NCI-H1417 (cell line): ENCODE data around the gene UPF2.
"Not testable (repeated sequence)": the region's sequence is repeated elsewhere in the genome, so short reads cannot be mapped to it uniquely, and the experiment has no call there.

Source experiments
- DNase-seq, 3 experiments: peaks; one replicate each; lab custom pipeline; 2025; lab: John Stamatoyannopoulos, UW

Gene UPF2

DNA sequence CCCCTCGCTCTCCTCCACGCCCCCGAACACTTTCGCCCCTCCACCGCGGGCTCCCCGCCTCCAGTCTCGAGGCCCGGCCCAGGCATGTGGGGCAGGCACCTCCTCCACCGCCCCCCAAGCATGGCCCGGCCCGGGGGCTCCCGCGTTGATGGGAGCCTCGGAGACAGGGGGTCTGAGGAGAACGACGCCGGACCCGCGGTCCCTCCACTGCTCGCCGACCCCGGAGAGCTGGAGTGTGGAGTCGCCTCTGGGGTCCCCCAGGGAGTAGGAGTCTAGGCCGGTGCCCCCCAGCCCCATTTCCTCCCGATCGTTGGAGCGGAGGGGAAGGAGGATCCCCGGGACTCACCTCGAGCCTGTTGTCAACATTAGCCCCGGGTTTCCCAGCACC is 206 bp downstream of the UPF2 start:
- DNase-seq, result peak in 2 of 3 experiments; percentile 60 to 64

DNA sequence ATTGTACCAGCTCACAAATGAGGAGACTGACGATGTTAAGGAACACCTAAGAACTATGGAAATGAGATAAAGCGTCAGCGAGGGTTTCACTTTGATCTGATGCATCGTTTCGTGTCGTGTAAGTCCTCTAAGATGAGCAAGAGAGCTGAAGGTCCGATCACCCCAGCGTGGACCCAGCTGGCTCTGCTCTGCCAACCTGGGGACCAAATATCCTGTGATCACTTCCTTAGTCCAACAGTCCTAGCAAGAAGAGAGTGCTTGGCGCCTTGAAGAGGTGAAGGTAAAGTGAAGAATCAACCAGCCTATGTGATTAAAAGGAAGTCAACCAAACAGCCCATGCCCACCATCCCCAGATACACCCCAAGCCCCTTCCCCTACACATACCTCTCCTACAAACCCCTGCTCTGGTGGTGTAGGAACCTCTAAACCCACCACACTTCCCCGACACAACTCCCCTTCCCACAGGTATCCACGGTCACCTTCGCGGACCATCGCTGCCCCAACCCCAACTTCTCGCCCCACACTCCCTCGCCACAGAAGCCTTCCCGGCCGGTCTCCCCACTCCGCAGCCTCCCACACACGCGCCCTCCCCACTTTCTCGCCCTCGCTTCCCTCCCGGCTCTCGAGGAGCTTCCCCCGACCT is 722 bp downstream of the UPF2 start:
- peak in 1 of 3 experiments; percentile 32 for DNase-seq

DNA sequence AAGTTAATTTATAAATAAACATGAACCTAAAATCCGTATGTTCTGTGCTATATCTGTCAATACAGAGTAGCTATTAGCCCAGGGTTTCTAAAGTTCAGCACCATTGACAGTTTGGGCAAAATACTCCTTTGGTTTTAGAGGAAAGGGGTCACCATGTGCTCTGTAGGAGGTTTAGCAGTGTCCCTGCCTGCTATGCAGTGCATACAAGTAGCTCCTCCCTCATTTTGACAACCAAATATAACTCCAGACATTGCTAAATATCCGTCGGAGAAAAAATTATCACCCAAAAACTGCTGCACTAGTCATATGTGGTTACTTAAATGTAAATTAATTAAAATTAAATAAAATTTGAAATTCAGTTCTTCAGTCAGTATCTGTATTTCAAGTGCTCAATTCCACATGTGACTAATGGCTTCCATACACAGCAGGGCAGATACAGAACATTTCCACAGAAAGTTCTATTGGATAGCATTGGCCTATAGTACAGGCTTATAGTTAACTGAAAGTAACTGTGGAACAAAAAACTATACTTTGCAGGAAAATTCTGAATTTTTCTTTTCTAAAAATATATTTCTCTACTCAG is 6.4 kb downstream of the UPF2 start:
- DNase-seq, result no peak

DNA sequence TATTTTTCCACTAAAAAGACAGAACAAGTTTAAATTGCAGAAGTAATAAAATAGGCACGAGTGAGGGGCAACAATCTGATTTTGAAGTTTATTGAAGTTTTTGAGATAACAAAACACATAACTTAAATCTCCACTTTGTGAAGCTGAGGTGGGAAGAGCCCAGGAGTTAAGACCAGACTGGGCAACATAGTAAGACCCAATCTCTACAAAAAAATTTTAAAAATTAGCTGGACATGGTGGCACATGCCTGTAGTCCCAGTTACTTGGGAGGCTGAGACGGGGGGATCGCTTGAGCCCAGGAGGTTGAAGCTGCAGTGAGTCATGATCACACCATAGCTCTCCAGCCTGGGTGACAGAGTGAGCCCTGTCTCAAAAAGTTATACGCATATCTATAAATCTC is 11.2 kb downstream of the UPF2 start:
- no peak for DNase-seq

DNA sequence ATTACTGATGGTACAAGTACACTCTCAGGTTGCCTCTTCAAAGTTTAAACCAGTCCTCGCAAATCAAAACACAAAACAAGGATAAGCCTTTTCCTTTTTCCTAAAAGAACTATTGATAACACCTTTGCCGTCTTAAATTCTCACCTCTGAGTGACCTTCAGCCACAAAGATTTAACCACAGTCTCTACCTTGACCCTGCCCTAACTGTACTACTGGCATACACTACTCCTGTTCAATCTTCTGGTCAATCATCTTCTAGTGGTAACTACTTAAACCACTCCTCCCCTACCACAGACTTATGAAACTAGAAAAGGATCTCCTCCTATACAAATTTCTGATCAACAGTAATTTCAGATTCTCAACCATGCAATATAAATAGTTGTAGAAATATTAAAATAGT is 15.1 kb downstream of the UPF2 start:
- no peak for DNase-seq

DNA sequence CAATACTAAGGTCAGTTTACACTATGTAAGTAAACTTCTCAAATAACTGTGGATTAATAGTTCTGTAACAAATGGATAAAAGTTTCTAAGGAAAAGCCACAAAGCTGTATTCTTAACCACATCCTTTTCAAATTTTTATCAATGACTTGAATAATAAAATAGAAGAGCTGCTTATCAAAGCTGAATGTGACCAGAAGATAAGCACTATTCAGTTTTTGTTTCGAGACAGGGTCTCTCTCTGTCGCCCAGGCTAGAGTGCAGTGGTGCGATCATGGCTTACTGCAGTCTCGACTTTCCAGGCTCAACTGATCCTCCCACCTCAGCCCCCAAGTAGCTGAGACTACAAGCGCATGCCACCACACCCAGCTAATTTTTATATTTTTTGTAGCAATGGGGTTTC is 17.0 kb downstream of the UPF2 start:
- no peak for DNase-seq

DNA sequence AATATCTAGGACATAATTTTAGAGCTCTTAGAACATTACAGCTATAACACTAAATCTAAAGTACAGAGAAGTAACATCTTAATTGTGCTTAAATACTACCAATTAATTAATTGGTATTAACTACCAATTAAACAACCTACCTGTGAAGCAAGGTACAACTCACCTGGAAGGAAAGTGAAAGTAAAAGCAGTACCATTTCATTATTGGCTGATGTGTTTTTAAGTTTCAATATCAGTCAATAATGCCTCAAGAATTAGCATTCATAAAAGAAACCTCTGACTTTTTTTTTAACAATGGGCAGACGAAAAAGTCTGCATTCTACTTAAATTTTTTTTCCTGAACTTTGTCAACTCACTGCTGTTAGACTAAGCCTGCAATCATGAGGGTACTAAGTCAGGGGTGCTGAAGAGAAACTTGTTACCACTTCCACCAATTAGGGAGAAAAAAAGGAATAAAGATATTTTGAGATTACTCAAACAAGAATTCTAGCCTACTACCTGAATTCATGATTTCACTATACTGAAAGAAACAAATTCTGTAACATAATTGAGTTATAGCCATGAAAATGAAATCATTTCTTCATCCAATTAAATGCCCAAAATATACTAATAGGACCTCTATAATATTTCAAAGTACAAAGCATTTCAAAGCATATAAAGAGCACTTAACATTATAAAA is 19.9 kb downstream of the UPF2 start:
- DNase-seq, result no peak

DNA sequence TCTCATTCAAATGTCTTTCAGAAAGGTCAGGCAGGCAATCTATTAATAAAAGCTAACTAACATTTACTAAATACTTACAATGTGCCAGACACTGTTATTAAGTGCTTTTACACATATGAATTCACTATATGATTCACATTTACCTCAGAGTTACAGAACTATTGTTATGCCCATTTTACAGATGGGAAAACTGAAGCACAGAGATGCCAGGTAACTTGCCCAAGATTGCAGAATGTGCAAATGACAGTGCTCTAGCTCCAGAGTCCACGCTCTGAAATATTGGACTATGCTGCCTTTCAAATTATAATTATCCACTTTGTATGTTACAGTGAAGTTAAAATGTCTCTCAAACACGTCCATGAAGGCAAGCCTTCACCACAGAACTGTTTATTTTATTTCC is 22.0 kb downstream of the UPF2 start:
- no peak for DNase-seq

DNA sequence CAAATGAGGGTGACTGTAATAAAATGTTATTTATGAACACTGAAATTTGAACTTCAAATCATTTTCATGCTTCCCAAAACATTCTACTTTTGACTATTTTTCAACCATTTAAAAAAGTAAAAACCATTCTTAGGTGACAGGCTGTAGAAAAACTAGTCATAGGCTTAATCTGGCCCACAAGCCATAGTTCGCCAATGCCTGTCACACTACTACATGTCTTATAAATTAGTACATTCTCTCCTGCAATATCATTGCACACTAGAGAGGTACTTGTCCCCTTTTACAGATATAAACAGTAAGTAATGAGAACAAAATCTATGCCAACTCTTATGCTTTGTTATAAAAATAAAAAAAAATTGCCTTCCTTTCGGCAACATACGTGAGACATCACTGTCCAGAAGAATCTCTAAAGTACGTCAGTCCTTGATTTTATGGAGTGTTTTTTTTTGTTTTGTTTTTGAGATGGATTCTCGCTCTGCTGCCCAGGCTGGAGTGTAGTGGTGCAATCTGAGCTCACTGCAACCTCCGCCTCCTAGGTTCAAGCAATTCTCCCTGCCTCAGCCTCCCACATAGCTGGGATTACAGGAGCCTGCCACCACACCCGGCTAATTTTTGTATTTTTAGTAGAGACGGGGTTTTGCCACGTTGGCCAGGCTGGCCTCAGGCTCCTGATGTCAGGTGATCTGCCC is 23.2 kb downstream of the UPF2 start:
- DNase-seq, result no peak

DNA sequence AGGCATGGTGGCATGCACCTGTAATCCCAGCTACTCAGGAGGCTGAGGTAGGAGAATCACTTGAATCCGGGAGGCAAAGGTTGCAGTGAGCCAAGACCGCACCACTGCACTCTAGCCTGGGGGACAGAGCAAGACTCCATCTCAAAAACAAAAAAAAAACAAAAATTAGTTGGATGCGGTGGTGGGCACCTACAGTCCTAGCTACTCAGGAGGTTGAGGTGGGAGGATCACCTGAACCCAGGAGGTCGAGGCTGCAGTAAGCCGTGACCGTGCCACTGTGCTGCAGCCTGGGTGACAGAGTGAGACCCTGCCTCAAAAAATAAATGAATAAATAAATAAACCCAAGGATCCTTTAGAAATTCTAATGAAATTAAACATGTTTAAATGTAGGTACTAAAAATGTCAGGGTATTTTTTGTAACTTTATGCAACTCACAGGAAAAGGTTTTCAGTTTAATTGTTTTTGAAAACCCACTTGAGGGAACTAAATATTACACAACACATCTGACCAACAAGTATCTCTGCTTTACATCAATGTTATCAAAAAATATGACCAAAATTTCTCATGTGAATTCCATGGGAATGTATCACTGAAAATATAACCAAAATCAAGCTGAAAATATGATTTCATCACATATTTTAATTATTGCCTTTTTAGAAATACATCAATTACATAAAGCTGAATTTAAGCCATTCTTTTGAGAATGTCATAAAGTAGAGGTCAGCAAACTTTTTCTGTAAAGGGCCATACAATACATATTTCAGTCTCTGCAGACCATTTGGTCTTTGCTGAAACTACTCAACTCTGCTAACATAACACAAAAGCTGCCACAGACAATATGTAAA is 23.9 kb downstream of the UPF2 start:
- DNase-seq, result no peak

DNA sequence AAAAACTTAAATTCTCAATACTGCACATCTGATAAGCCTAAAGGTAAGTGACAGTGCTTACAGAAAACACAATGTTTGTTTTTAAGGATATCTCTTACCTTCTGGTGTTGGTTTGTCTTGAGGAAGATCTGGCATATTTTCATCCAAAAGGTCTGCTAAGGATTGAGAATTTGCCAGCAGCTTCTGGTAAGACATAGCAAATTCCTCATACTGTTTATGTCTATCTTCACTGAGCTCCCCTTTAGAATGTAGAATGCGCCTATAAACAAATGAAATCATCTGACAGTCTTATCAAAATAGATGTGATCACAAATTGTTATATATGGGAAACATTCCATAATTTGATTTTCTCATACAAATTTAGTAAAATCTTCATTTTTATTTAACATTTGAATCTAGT is 28.7 kb downstream of the UPF2 start:
- DNase-seq, result no peak

DNA sequence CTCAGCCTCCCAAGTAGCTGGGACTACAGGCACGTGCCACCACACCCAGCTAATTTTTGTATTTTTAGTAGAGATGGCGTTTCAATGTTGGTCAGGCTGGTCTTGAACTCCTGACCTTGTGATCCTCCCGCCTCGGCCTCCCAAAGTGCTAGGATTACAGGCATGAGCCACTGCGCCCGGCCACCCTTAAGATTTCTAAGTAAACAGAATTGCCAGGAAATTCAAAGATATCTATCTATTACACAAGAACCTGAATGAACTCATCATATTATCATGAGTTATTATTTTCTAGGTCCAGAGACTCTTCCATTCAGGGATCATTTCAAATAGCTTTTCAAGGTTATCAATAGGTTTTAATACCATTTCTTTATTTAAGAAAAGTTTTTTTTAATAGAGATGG is 29.2 kb downstream of the UPF2 start:
- DNase-seq, result not testable (repeated sequence)

DNA sequence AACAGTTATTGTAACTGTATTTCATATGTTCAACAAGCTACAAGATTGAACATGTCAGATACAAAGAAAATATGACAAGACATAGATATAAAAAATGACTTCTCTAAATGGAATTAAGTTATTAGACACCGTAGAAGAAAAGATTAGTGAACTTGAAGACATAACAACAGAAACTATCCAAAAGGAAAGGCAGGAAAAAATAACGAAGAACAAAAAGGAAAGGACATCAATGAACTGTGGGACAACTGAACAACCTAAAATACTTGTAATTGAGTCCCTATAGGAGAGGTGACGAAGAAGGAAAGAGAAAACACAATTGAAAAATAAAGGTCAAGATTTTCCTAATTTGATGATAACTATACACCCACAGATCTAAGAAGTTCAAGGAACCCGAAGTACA is 32.3 kb downstream of the UPF2 start:
- DNase-seq, result no peak

DNA sequence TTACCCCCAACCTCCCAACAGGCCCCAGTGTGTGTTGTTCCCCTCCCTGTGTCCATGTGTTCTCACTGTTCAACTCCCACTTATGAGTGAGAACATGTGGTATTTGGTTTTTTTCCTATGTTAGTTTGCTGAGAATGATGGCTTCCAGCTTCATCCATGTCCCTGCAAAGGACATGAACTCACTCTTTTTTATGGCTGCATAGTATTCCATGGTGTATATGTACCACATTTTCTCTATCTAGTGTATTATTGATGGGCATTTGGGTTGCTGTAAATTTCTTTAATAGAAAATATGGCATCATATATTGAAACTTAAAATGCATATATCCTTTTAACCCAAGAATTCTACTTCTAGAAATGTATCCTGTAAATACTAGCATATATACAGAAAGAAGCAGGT is 33.8 kb downstream of the UPF2 start:
- DNase-seq, result not testable (repeated sequence)

DNA sequence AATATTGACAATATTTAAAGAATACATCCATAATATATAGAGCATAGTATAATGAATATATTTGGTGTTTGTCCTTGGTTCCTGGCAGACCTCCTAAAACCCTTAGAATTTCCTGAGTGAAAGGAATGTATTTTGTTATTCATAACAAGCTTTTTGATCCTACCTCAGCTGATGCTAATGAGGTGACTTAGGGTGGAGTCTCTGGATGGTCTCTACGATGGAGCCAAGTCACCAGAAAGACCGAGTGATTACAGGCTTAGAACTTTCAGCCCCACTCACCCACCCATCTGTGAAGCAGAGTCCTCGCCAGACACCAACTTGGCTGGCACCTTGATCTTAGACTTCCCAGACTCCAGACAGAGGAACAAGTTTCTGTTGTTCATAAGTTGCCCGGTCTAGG is 35.9 kb downstream of the UPF2 start:
- DNase-seq, result no peak

DNA sequence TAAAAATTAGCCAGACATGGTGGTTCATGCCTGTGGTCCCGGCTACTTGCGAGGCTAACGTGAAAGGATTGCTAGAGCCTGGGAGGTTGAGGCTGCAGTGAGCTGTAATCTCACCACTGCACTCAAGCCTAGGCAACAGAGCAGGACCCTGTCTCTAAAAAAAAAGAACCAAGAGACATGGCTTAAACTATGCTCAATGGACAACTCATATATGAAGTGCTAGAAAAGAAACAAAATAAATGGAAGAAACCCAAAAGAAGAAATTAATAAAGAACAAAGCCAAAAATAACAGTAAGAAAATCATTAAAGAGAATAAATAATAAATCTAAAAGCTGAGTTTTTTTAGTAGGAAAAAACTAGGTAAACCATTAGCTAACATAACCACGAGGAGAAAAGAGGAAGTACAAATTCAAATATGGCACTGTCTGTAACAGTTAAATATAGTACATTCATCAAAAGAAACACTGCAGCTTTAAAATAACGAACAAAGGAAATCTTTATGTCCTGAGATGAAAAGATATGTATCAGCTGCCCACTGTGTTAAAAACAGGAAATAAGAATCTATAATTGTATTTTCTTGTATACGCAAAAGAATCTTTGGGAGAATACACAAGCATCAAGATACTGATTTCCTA is 48.7 kb downstream of the UPF2 start:
- no peak for DNase-seq

DNA sequence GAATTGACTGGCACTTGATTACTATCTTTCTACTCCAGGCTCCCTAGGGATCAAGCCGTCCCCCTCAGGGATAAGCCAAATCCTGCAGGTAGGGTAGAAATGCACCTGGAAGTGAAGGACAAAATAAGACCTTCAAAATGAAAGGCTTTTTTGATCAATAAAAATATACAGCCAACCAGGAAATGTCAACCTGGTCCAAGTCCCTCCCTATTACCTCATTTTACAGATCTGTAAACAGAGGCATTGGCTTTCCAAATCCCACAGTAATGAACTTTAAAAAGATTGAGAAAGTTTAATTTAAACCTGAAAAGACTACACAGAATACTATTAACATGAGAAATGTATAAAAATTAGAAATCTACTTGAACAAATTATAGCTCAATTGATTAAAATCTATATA is 53.7 kb downstream of the UPF2 start:
- no peak for DNase-seq

DNA sequence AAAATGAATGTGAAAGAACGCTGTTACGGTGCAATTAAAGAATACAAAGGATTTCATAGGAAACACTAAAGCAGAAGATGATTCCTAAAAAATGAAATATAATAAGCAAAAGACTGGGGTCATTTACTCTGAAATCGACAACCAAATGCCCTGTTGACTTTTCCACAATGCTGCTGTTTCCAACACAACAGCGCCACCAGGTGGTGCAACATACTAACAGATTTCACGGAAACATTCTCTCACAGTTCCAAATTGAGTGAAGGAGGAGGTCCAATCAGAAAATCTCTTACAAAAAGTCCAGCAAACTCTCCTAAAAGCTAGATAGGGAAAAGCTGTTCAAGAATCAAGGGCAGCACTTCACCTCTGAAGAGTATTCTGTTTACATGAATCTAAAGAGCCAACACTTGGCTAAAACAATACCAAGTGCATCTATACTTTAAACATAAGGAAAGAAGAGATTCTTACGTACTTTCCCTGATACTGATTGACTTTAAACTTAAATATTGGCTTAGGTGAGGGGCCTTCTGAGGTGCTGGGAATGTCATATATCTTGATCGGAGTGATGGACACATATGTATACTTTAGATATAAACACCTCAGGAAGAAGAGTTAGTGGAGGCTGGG is 55.9 kb downstream of the UPF2 start:
- DNase-seq, result peak; percentile 16 to 68 (median 45)

DNA sequence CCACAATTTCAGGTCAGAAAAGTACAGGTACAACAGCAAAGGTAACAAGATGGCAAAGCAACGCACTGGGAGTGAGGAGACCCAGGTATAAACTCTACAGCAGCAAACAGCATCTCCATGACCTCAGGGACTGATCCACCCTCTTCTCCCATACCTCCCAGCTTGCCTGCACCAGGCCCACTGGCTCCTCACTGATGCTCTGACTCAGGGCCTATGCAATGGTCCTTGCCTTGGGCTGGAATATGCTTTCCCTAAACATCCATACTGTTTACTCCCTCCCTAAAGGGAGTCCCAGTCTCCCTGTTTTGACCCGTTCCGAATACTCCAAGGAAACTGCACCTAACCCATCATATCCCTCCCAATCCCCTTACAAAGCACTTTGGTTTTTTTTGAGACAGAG is 60.4 kb downstream of the UPF2 start:
- no peak for DNase-seq

DNA sequence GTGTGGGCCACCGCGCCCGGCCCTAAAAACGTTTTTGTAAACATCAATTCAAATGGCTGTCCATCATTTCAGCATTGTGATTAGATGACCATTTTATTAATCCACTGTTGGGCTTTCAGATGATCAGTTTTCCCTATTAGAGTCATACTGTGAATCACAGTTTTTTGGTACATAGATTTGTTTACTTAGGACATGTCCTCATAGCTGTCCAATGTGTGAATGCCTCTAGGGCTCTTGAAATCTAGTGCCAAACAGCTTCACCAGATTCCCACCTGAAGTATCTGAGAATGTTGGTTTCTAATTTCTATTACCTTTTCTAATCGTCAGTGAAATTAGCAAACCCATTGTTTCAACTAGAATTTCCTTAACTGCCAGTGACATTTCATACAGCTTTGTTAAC is 66.8 kb downstream of the UPF2 start:
- no peak for DNase-seq

DNA sequence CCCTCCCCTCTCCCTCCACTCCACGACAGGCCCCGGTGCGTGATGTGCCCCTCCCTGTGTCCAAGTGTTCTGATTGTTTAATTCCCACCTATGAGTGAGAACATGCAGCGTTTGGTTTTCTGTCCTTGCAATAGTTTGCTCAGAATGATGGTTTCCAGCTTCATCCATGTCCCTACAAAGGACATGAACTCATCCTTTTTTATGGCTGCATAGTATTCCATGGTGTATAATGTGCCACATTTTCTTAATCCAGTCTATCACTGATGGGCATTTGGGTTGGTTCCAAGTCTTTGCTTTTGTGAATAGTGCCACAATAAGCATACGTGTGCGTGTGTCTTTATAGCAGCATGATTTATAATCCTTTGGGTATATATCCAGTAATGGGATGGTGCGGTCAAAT is 70.1 kb downstream of the UPF2 start:
- DNase-seq, result not testable (repeated sequence)
